Lower leg skin (tissue), 4 donors: ENCODE results near the gene COL13A1. TPM values are rescaled to one million over a fixed set of nuclear protein-coding genes. Genes with fewer than 3 reads are reported as not detected.

Source experiments
- DNase-seq, 2 donors: peaks; one replicate each; pipeline ENCODE4 v3.0.0-alpha.2; 2019; ENCODE audit warnings: low spot score in 2 of 2
- H3K4me3 ChIP-seq: fragments of 200-600 bp; sonication (generic); 2 replicates; pipeline ENCODE4 v1.5.1; 2017; ENCODE audit warnings: mild to moderate bottlenecking, low read depth; ENCODE audit not compliant: poor library complexity, severe bottlenecking
- CTCF ChIP-seq, 3 donors: fragments of 450-650 bp; IDR thresholded peaks; one replicate each; pipeline ENCODE4 v1.5.1; 2016; ENCODE audit warnings: antibody characterized with exemption in 3 of 3, mild to moderate bottlenecking in 3 of 3, moderate library complexity in 2 of 3
- POLR2A ChIP-seq, 2 donors: fragments of 450-650 bp; IDR thresholded peaks; one replicate each; pipeline ENCODE4 v1.6.1; 2016 to 2017; ENCODE audit warnings: antibody characterized with exemption in 2 of 2, mild to moderate bottlenecking in 1 of 2, moderate library complexity in 1 of 2
- WGBS, 2 donors: methylation state at CpG; one replicate each; pipeline ENCODE4 v1.1.5; 2018; 5-methylcytosine and 5-hydroxymethylcytosine counted together
- intact Hi-C: fragments of 100-400 bp; cut with DNase I; formaldehyde crosslinking; loops from one replicate; pipeline ENCODE4 v1.15.0; 2023; ENCODE audit warnings: low total_unique reads
- total RNA-seq, 4 donors: library from RNA; depleted of rRNA; stranded (reverse); fragments of >200 nt; gene quantifications; one replicate each; pipeline ENCODE4 v1.1.0, GENCODE V29; 2016

COL13A1 gene
- total RNA-seq, 4 donors from 2014 or later: 0.93 to 2.3 (median 1.3) TPM

- peak in 1 of 2 donors; percentile 8 for DNase-seq
- no peak overlapping the region for H3K4me3 ChIP-seq
- 90% methylated on average over 7 of the region's 7 CpGs for WGBS, 2 donors
- intact Hi-C loops: no loop called here
- no peak for TF ChIP-seq CTCF (IDR thresholded peaks at IDR 0.05)
- TF ChIP-seq POLR2A (IDR thresholded peaks at IDR 0.05): no peak
These were observed 161.6 kb downstream of the COL13A1 start for GRCh38 chr10:69963178-69963834.

GRCh38 chr10:69963835-69964710, 162.4 kb downstream of the COL13A1 start:
- 86 to 88% methylated on average over 13 of the region's 13 CpGs for WGBS, 2 donors
- TF ChIP-seq POLR2A (IDR thresholded peaks at IDR 0.05) (no peak), CTCF (IDR thresholded peaks at IDR 0.05) (no peak)
- H3K4me3 ChIP-seq: no peak overlapping the region
- intact Hi-C loops: no loop called here
- DNase-seq: peak in 1 of 2 donors; percentile 11

- peak in 1 of 2 donors; percentile 4 for DNase-seq
- TF ChIP-seq POLR2A (IDR thresholded peaks at IDR 0.05) (no peak), CTCF (IDR thresholded peaks at IDR 0.05) (no peak)
- H3K4me3 ChIP-seq: no peak overlapping the region
- 80 to 92% methylated on average over 3 of the region's 3 CpGs for WGBS, 2 donors
- intact Hi-C loops: no loop called here
These were observed 163.4 kb downstream of the COL13A1 start for GRCh38 chr10:69965086-69965485.

- 65 to 74% methylated on average over 14 of the region's 14 CpGs for WGBS, 2 donors
- intact Hi-C loops: no loop called here
- DNase-seq: peak in 1 of 2 donors; percentile 3
- TF ChIP-seq CTCF (IDR thresholded peaks at IDR 0.05) (no peak), POLR2A (IDR thresholded peaks at IDR 0.05) (no peak)
- H3K4me3 ChIP-seq: no peak overlapping the region
These were observed 164.4 kb downstream of the COL13A1 start for GRCh38 chr10:69965919-69966662.

- DNase-seq: no peak
- intact Hi-C loops: no loop called here
- H3K4me3 ChIP-seq: no peak overlapping the region
- TF ChIP-seq CTCF (IDR thresholded peaks at IDR 0.05) (no peak), POLR2A (IDR thresholded peaks at IDR 0.05) (no peak)
- 77 to 79% methylated on average over 3 of the region's 3 CpGs for WGBS, 2 donors
These were observed 167.1 kb downstream of the COL13A1 start for GRCh38 chr10:69968830-69969229.
